SH-SY5Y (cell line): ENCODE data around the gene RNF149.

Experiments used
- GATA2 ChIP-seq: IDR thresholded peaks from 2 replicates; pipeline ENCODE4 v1.6.1; 2011; ENCODE audit warnings: mild to moderate bottlenecking, low read depth, low read length
- GATA3 ChIP-seq: IDR thresholded peaks from 2 replicates; pipeline ENCODE4 v1.6.1; 2011; ENCODE audit warnings: low read depth, mild to moderate bottlenecking, low read length, moderate library complexity

DNA sequence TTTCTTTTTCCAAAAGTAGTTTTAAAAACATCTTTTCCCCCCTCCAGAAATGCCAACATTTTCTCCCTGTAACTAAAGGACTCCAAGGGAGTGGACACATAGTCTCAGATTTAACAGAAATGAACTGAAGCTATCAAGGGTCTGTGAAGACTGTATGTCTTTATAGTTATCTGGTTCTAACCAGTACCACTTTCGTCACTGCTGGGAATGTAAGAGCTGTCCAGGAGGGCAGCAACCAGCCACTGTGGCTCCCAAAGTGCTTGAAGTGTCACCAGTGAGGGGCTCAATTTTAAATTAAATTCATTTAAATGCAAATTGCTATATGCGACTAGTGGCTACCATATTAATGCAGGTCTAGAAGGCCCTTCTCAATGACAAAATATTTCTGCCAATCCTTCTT is 15.0 kb downstream of the RNF149 start:
- TF ChIP-seq GATA3, result no peak
- no peak for TF ChIP-seq GATA2
